ENCODE data around the gene CCDC82. TPM values are rescaled to one million over a fixed set of nuclear protein-coding genes. Genes with fewer than 3 reads are reported as not detected.

Gene CCDC82
- total and polyA plus RNA-seq, 7 donors: 6.3 to 21.4 (median 8.6) TPM

DNA sequence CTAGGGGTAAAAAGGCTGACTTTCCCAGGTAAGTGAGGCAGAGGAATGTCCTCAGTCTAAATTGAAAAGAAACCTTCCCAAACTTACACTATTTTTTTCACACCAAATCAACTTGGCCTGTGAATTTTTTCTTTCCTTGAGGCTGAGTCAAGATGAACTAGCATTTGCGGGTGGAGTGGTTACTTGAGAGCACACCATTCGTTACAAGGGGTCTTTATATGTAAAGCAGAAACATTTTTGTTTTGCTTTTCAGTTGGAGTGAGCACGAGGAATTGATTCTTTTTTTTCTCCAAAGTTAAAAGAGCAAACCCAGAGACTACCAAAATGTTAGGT, 83.1 kb downstream of the CCDC82 start:
- H3K36me3 ChIP-seq (ENCODE audit: insufficient read depth in 1 of 2, low read depth in 1 of 2): no peaks in the 10 kb centered on the region
- no peak for DNase-seq
- intact Hi-C loops (cut with DNase I): no loop called here
- H3K4me3 ChIP-seq: peak overlapping the region; percentile 41
- 15 to 19% (median 16%) methylated on average over 3 of the region's 3 CpGs for WGBS, 3 donors
- TF ChIP-seq, protein P1, sequence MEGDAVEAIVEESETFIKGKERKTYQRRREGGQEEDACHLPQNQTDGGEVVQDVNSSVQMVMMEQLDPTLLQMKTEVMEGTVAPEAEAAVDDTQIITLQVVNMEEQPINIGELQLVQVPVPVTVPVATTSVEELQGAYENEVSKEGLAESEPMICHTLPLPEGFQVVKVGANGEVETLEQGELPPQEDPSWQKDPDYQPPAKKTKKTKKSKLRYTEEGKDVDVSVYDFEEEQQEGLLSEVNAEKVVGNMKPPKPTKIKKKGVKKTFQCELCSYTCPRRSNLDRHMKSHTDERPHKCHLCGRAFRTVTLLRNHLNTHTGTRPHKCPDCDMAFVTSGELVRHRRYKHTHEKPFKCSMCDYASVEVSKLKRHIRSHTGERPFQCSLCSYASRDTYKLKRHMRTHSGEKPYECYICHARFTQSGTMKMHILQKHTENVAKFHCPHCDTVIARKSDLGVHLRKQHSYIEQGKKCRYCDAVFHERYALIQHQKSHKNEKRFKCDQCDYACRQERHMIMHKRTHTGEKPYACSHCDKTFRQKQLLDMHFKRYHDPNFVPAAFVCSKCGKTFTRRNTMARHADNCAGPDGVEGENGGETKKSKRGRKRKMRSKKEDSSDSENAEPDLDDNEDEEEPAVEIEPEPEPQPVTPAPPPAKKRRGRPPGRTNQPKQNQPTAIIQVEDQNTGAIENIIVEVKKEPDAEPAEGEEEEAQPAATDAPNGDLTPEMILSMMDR (IDR thresholded peaks at IDR 0.05): no peak
- peak overlapping the region; percentile 61 for H3K27ac ChIP-seq
- no peaks in the 10 kb centered on the region for H3K27me3 ChIP-seq (ENCODE audit: insufficient read depth in 3 of 3, low read length in 2 of 3)
- no peak for ATAC-seq
- no peaks in the 10 kb centered on the region for H3K9me3 ChIP-seq
- H3K4me1 ChIP-seq: peaks cover 14% of the 10 kb centered on the region

DNA sequence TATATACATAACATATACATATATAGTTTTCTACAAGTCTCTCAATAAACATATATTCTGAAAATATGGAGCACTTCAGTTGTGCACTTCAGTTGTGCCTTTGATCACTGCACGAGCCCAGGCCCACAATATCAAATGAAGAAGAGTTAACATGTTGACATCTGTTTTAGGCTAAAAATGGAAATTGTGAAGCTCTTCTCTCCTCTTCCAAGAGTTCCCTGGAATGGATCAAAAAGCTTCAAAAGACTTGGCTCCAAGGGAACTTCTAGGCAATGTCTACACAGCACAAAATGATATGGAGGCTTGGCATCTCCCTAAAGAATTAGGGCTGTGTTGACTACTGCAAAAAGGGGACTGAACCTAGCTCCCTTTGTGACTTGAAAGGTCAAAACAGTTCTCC, 83.6 kb downstream of the CCDC82 start:
- Histone ChIP-seq H3K27ac (peak overlapping the region; percentile 61), H3K4me1 (peaks cover 14% of the 10 kb centered on the region), H3K9me3 (no peaks in the 10 kb centered on the region), H3K4me3 (no peak overlapping the region), H3K27me3 (ENCODE audit: insufficient read depth in 3 of 3, low read length in 2 of 3) (no peaks in the 10 kb centered on the region), H3K36me3 (ENCODE audit: insufficient read depth in 1 of 2, low read depth in 1 of 2) (no peaks in the 10 kb centered on the region)
- no peak for DNase-seq
- WGBS, 3 donors: 31 to 55% (median 50%) methylated on average over 1 of the region's 1 CpG
- no peak for ATAC-seq
- TF ChIP-seq, protein P1 (IDR thresholded peaks at IDR 0.05): no peak
- intact Hi-C loops (cut with DNase I): no loop called here

DNA sequence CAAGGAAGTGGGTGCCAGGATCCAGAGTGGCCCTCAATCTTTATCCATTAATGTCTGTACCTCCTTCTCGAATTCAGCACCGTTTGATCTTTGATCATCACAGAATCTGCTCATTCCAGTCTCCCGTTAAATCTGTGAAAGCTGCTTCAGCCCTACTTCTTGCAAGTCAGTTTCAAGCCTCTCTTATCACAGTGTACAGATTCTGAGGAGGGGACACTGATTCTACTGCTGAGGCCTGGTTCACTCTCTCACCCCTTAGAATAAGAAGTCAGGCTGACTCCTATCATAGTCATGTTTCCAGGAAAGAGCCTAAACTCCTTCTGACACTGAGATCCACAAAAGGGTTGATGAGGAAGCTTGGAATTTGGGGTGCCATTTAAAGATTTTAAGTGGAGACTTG, 85.7 kb downstream of the CCDC82 start:
- peaks cover 14% of the 10 kb centered on the region for H3K4me1 ChIP-seq
- intact Hi-C loops (cut with DNase I): no loop called here

DNA sequence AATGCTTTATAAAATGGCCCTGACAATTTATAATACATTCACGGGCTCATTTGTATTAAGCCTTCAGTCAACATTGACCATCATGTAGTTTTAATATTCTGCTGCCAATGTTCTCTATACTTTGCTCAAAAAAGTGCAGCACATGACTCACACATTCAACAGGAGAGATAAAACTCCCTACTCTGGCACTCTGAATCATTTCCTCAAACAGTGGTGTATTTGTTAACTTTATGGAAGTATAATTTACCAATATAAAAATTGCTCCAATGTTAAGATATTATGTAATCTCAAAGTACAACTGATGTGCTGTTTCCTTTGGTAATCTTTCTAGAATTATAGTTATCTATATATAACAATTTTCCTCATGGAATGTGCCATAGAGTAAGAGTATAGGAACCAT, 86.6 kb downstream of the CCDC82 start:
- H3K27me3 ChIP-seq (ENCODE audit: insufficient read depth in 3 of 3, low read length in 2 of 3): no peaks in the 10 kb centered on the region
- no peaks in the 10 kb centered on the region for H3K36me3 ChIP-seq (ENCODE audit: insufficient read depth in 1 of 2, low read depth in 1 of 2)
- ATAC-seq: no peak
- H3K27ac ChIP-seq: no peak overlapping the region
- DNase-seq: no peak
- no peak overlapping the region for H3K4me3 ChIP-seq
- intact Hi-C loops (cut with DNase I): no loop called here
- peaks cover 14% of the 10 kb centered on the region for H3K4me1 ChIP-seq
- 69 to 73% (median 73%) methylated on average over 1 of the region's 1 CpG for WGBS, 3 donors
- TF ChIP-seq, protein P1 (IDR thresholded peaks at IDR 0.05): no peak
- no peaks in the 10 kb centered on the region for H3K9me3 ChIP-seq

More for the DNA sequence above, 85.7 kb downstream of the CCDC82 start:
- H3K4me3 ChIP-seq: no peak overlapping the region
- H3K27ac ChIP-seq: no peak overlapping the region
- H3K36me3 ChIP-seq (ENCODE audit: insufficient read depth in 1 of 2, low read depth in 1 of 2): no peaks in the 10 kb centered on the region
- WGBS, 3 donors: 87 to 92% (median 90%) methylated on average over 3 of the region's 3 CpGs
- ATAC-seq (no peak), DNase-seq (no peak)
- no peaks in the 10 kb centered on the region for H3K9me3 ChIP-seq
- TF ChIP-seq, protein P1 (IDR thresholded peaks at IDR 0.05): no peak
- no peaks in the 10 kb centered on the region for H3K27me3 ChIP-seq (ENCODE audit: insufficient read depth in 3 of 3, low read length in 2 of 3)

Other genes starting within 250 kb of the CCDC82 start
- gene MAML2, start 46.7 kb downstream of the CCDC82 start, total RNA-seq: 1 to 10 TPM; 1.5 to 3.7 (median 2.1) TPM
- gene MAML2, start 46.7 kb downstream of the CCDC82 start, polyA plus RNA-seq: under 1 TPM; 0.39 to 0.97 (median 0.69) TPM
- 1 to 10 TPM; 4.2 to 6.7 (median 5.3) TPM for gene JRKL, start 101 bp upstream of the CCDC82 start, total RNA-seq
- 10 to 100 TPM in 1 of 3 donors, 1 to 10 TPM in 2; 3.2 to 10.9 (median 5.8) TPM for gene JRKL, start 101 bp upstream of the CCDC82 start, polyA plus RNA-seq

Measured in psoas muscle (tissue), 8 donors.